Activated T-cell treated with anti-CD3 and anti-CD28 coated beads, Interleukin-2, amount 50 U/mL, for 72 hours (primary cell): Measurements from ENCODE around the gene GPR12. TPM values are rescaled to one million over a fixed set of nuclear protein-coding genes. Genes with fewer than 3 reads are reported as not detected.

Experiments used
- ATAC-seq, 2 donors: fragments of 150-1000 bp; cut with Tn5 transposase; replicated peaks in 1 of 2; 2 replicates each; pipeline ENCODE4 v1.10.0; 2021; ENCODE audit warnings: moderate library complexity in 2 of 2, mild to moderate bottlenecking in 1 of 2
- DNase-seq, 2 donors: peaks; one replicate each; pipeline ENCODE4 v3.0.0; 2021 to 2022; ENCODE audit warnings: mixed read lengths in 1 of 2
- H3K27ac Mint-ChIP-seq: one replicate; pipeline ENCODE4 v1.8.0; 2022; ENCODE audit warnings: mild to moderate bottlenecking, moderate library complexity, mixed read lengths
- H3K27me3 Mint-ChIP-seq: one replicate; pipeline ENCODE4 v1.8.0; 2022; ENCODE audit warnings: low read depth, mixed read lengths
- H3K36me3 Mint-ChIP-seq, 2 donors: one replicate each; pipeline ENCODE4 v1.8.0; 2022; ENCODE audit warnings: mixed read lengths in 2 of 2, mild to moderate bottlenecking in 1 of 2; ENCODE audit not compliant: insufficient read depth in 2 of 2
- H3K4me1 Mint-ChIP-seq: one replicate; pipeline ENCODE4 v1.8.0; 2022; ENCODE audit warnings: low read depth, mixed read lengths
- H3K4me3 Mint-ChIP-seq, 2 donors: one replicate each; pipeline ENCODE4 v1.8.0; 2022; ENCODE audit warnings: mild to moderate bottlenecking in 2 of 2, mixed read lengths in 2 of 2, moderate library complexity in 2 of 2
- H3K9me3 Mint-ChIP-seq, 2 donors: one replicate each; pipeline ENCODE4 v1.8.0; 2022; ENCODE audit warnings: mixed read lengths in 2 of 2
- total RNA-seq, 2 donors: library from RNA; stranded (reverse); gene quantifications; one replicate each; pipeline ENCODE4 v1.2.3, GENCODE V29; 2022

Gene GPR12, protein sequence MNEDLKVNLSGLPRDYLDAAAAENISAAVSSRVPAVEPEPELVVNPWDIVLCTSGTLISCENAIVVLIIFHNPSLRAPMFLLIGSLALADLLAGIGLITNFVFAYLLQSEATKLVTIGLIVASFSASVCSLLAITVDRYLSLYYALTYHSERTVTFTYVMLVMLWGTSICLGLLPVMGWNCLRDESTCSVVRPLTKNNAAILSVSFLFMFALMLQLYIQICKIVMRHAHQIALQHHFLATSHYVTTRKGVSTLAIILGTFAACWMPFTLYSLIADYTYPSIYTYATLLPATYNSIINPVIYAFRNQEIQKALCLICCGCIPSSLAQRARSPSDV
- not detected for total RNA-seq

DNA sequence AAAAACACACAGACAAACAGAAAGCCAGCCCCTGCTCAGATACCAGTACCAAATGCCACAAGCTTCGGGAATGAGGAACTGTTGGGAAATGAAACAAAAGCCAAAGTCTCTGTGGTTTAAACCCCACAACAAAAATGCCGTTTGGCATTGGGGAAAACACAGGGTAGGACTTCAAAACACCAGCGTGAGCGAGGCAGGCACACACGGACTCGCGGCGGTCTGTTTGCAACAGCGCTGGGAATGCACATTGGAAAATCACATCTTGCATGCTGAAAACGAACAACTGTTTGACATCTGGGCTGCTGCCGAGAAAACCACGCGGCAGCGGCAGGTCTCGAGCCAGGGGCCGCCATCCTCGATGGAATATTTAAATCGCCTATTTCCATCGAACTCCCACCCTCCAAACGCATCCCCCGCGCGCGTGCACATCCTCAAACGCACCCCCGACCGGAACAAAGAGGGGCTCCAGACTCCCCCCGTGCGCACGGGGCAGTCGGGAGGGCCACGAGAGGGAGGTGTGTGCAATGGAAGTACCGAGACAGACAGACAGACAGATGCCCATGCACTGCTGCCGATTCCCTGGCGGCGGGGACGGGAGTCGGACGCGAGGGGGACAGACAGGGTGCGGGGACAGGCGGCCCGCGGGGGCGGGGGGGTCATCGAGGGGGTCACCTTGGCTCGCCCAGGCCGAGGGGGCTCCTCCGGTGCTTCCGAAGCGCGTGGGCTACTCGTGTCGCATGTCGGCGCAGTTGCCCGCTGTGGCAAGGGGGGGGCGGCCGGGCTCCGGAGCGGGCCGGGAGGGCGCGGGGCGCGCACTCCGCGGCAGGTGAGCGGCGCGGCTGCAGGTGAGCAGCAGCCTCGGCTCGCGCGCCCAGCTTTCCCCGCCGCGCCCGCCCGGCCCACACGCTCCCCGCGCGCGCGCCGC is at the start of gene GPR12:
GPR12 (minus strand) TSS at position 880 of the 925 bp plus-strand sequence. CDS start 959 bp downstream, outside the sequence.
- ATAC-seq (no peak), DNase-seq (no peak)
- Mint-ChIP-seq H3K27ac (no peak within 1 kb of the TSS), H3K4me3 (peak within 1 kb of the TSS; percentile 73 to 77), H3K36me3 (no peaks in the 10 kb centered on the region), H3K4me1 (no peaks in the 10 kb centered on the region), H3K9me3 (no peaks in the 10 kb centered on the region), H3K27me3 (peaks cover 63% of the 10 kb centered on the region)

DNA sequence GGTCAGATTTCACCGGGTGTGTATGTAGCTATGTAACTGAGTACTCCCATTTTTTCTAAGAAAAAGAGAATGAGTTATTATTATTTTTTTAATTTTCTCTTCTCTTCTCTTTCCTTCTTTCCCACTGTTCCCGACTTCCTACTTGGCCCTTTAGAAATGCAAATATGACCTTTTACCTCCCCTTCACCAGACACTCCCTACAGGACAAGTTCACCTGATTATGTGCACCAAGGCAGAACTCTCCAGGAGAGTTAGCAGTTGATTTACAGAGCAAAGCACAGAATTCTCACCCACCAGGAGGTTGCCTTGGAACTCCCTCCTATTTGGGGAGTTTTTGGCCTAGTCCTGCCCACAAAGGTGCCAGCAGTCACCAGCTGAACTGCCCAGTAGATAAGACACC is 49.5 kb upstream of the GPR12 start:
- Mint-ChIP-seq H3K4me3 (no peak overlapping the region), H3K9me3 (no peaks in the 10 kb centered on the region), H3K36me3 (no peaks in the 10 kb centered on the region), H3K4me1 (no peaks in the 10 kb centered on the region), H3K27me3 (peaks cover 38% of the 10 kb centered on the region), H3K27ac (no peak overlapping the region)
- no peak for DNase-seq
- no peak for ATAC-seq

DNA sequence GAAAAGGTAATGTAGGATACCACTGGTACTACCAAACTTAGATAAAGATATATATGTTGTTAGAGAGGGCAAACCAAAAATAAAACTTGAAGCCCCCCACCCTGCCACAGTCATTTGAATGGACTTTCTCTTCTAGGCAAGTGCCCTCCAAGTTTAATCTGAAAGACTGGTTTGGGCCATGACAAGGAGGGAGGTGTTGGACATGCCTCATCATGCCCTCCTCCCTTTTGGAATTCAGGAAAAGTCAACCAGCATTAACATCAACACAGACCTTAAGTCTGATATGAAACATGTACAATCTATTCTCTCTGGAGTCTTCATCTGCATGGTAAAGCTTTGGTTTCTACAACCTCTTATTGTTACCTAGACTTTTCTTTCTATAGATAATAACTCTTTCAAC is 46.3 kb upstream of the GPR12 start:
- Mint-ChIP-seq H3K4me1 (no peaks in the 10 kb centered on the region), H3K36me3 (peaks cover 0 to 2% of the 10 kb centered on the region in 2 donors), H3K9me3 (no peaks in the 10 kb centered on the region), H3K4me3 (no peak overlapping the region), H3K27me3 (peaks cover 45% of the 10 kb centered on the region), H3K27ac (no peak overlapping the region)
- ATAC-seq: no peak
- DNase-seq: no peak

DNA sequence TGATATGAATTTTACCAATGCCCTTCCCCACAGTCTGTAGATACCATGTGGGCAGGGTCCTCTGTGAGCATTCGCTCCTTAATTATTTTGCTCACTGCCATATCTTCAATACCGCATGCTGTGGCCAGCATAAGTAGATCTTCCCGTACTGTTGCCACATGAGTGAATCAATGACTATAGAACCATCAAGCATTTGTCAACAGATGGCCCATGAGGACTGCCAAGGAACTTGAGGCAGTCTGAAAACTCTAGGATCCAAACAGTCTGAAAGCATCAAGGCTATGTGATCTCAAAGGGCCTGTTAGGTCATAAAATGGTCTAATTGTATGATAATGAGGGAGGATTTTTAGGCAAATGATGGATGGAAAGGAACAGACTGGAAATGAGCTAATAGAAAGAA is 27.4 kb upstream of the GPR12 start:
- no peaks in the 10 kb centered on the region for H3K36me3 Mint-ChIP-seq
- no peak for DNase-seq
- no peaks in the 10 kb centered on the region for H3K9me3 Mint-ChIP-seq
- no peak overlapping the region for H3K4me3 Mint-ChIP-seq
- ATAC-seq: no peak
- no peak overlapping the region for H3K27ac Mint-ChIP-seq
- peaks cover 13% of the 10 kb centered on the region for H3K4me1 Mint-ChIP-seq
- H3K27me3 Mint-ChIP-seq: peaks cover 8% of the 10 kb centered on the region

DNA sequence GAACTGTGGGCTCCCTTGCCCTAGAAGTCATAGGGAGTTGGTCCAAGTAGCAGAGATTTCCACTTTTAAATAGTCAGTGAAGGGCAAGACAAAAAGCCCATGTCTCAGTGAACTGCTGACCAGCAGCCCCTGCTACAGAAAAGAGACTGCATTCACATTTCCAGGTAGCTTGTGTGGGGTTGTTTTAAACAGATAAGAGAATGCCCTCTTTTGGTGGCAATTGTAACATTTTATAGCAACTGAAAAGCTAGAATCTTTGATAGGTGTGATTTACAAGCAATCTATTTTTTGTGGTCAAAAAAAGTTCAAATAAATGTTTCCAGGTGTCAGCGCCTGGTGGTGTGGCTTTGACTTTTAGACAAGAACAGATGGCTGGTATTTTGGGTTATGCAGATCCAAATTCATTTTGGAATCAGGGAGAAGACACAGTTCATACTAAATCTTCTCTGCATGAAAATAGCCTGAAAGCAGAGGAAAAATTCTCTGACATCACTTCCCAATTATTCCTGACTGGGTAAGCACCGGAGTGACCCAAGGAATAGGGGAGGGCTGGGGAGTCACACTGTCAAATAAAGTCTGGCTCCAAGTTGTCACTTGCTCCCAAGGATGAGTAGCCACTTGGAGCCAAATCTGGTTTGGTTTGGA is 26.2 kb upstream of the GPR12 start:
- Mint-ChIP-seq H3K27me3 (peaks cover under 1% of the 10 kb centered on the region), H3K36me3 (no peaks in the 10 kb centered on the region), H3K9me3 (no peaks in the 10 kb centered on the region), H3K4me1 (peaks cover 13% of the 10 kb centered on the region), H3K27ac (no peak overlapping the region), H3K4me3 (peak overlapping the region in 1 of 2 donors; percentile 72)
- ATAC-seq (no peak), DNase-seq (no peak)

DNA sequence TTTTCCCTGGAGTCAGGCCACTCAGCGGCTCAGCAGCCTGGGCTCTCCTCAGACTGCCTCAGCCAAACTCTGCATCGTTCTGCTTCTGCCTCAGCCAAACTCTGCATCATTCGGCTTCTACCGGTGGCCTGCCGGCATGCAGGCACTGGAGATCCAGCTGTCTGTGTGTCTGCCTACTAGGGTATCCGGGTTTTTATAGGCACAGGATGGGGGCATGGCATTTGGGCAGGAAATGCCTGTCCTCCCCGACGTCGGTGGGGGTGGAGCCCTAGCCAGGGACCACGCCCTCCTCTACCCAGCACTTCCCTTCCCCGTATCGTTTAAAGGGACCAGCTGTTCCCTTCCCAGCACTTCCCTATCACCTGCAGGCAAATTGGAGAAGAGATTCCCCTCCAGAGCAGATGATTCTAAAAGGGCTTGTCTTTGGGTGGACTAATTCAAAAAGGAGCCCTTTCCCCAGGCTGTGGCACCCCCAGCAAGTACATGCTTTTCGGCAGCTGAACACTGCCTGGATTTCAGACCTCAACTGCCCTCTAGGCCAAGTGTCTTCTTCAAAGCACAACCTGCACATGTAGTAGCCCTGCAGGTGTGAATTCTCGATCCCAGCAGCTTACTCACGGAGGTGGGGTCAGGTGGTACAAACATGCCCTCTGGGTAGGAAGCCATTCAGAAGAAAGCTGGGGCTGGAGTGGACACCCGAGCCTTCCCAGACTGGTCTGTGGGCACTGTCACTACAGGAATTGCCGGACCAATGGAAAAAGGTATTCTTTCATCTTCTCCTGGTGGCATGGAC is 25.4 kb upstream of the GPR12 start:
- no peaks in the 10 kb centered on the region for H3K9me3 Mint-ChIP-seq
- H3K4me3 Mint-ChIP-seq: peak overlapping the region; percentile 72 to 78
- no peaks in the 10 kb centered on the region for H3K27me3 Mint-ChIP-seq
- peaks cover 13% of the 10 kb centered on the region for H3K4me1 Mint-ChIP-seq
- peaks cover 0 to 2% of the 10 kb centered on the region in 2 donors for H3K36me3 Mint-ChIP-seq
- H3K27ac Mint-ChIP-seq: no peak overlapping the region
- DNase-seq (peak; percentile 50 to 63), ATAC-seq (peak; percentile 82 to 83)

DNA sequence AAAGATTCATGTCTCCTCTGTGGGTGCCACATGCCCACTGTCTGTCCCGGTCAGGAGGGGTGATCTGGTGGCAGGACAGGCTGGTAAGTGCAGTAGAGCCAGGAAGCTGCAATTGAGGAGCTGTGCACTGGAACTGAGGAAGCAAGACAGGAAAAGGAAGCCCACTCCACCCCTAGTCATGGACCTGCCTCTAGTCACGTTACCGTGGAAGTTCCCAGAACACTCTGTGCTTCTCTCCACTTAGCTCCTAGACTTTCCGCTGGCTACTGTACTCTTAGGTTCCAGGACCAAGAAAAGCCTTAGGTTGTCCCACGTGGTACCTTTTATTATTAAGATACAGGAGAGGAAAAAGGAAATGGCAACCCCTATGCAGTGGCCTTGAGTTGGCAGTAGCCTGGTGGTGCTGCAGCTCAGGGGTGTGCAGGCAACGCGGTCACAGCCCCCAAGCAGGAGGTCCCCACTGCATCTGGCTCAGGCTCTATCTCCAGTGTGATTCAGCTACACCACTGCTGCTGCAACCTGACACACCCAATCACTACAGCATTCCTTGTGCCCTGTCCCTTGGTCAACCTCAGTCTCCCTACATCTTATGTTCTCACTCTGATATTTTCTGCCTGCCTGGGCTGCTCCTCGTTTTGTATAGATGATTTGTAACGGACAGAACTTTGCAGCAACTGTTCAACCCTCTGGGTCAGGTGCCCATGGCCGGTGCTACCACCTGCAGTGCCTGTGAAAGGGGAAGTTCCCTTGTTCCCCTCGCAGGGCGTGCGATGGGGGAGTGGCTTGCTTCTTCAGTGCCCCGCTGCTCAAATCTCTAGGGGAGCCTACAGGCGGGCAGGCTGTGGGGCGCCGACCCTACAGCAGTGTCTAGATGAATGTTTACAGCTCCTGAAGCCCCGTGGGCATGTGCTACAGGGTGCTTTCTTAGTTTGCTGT is 24.4 kb upstream of the GPR12 start:
- H3K9me3 Mint-ChIP-seq: no peaks in the 10 kb centered on the region
- DNase-seq (peak in 1 of 2 donors; percentile 14), ATAC-seq (peak; percentile 43 to 53)
- peaks cover 13% of the 10 kb centered on the region for H3K4me1 Mint-ChIP-seq
- peaks cover 0 to 2% of the 10 kb centered on the region in 2 donors for H3K36me3 Mint-ChIP-seq
- peak overlapping the region; percentile 72 to 78 for H3K4me3 Mint-ChIP-seq
- H3K27me3 Mint-ChIP-seq: peaks cover 5% of the 10 kb centered on the region
- no peak overlapping the region for H3K27ac Mint-ChIP-seq

DNA sequence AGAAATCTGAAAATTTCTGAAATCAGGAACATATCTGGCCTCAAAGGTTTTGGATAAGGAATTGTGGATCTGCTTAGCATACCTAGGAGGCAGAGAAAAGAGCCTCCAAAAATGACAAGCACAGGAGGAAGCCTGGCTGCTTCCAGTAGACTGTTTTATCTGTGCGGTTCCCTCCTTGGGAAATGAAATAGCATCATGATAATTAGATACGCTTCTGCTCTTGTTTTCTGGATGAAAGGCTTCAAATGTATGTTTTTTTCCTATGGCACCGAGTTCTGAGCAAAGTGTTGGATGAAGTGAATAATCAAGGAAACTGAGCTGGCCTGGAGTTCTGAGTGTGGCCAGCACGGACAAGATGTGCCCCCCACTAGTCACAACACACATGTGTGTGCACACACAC is 19.8 kb upstream of the GPR12 start:
- no peak for DNase-seq
- H3K36me3 Mint-ChIP-seq: peaks cover 0 to 2% of the 10 kb centered on the region in 2 donors
- H3K4me1 Mint-ChIP-seq: peaks cover 5% of the 10 kb centered on the region
- no peak for ATAC-seq
- no peaks in the 10 kb centered on the region for H3K9me3 Mint-ChIP-seq
- H3K27ac Mint-ChIP-seq: no peak overlapping the region
- H3K4me3 Mint-ChIP-seq: no peak overlapping the region
- peaks cover 13% of the 10 kb centered on the region for H3K27me3 Mint-ChIP-seq

DNA sequence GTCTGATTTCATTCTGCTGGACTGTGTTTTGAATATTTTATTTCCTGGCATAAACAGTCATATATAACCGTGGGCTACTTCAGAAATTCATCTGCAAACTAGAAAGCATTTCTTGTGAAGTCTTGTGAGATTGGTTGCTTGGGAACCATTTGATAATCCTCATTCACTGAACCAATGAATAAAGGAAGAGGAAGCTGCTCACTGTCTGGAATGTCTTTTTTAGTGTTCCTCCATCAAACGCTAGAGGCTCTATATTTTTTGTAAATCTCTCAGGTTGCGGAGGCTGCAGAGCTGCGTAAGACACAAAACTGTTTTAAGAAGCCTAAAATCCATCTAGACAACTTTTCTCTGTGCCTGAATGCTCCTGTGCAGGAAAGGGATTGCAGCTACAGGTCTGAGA is 18.7 kb upstream of the GPR12 start:
- Mint-ChIP-seq H3K9me3 (no peaks in the 10 kb centered on the region), H3K27me3 (peaks cover 13% of the 10 kb centered on the region), H3K4me1 (no peaks in the 10 kb centered on the region), H3K4me3 (no peak overlapping the region), H3K36me3 (peaks cover 0 to 2% of the 10 kb centered on the region in 2 donors), H3K27ac (no peak overlapping the region)
- DNase-seq: no peak
- no peak for ATAC-seq

DNA sequence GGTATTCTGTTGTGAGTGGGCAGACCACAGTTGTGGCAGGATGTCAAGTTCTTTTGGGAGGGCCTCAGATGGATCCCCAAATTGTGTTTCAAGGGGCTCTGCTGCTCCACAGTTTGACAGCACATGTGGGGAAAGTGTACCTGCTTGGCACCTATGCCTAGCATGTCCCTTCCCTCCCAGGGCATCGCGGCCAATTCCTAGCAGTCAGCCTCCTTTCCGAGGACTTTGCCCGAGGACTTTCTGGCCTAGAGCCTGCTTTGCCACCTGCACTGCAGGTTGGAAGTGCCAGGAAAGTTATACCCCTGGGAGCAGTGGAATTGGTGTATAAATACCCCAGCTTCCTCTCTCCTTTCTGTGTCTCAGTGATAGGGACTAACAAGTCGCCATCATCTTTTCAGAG is 11.9 kb upstream of the GPR12 start:
- H3K4me3 Mint-ChIP-seq: no peak overlapping the region
- no peaks in the 10 kb centered on the region for H3K36me3 Mint-ChIP-seq
- H3K9me3 Mint-ChIP-seq: no peaks in the 10 kb centered on the region
- H3K4me1 Mint-ChIP-seq: no peaks in the 10 kb centered on the region
- ATAC-seq (no peak), DNase-seq (no peak)
- no peaks in the 10 kb centered on the region for H3K27me3 Mint-ChIP-seq
- H3K27ac Mint-ChIP-seq: no peak overlapping the region

DNA sequence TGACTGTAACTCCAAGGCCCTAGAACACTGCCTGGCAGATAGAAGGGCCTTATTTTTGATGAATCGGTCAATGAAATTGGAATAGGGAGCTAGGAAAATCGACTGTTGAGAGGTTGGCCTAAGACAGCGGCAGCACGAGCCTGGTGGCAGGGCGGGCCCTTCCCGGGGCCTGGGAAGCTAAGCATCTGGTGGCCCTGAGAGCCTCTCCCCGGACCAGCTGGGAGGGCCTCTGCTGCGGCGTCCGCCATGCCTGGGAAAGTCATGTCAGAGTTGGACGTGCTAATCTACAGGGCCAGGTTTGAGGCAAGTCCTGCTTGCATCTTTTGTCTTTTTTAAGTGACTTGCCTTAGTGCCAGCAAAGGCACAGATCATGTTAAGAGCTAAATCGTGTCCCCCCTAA is 11.2 kb upstream of the GPR12 start:
- Mint-ChIP-seq H3K9me3 (no peaks in the 10 kb centered on the region), H3K36me3 (no peaks in the 10 kb centered on the region), H3K4me1 (no peaks in the 10 kb centered on the region), H3K27me3 (no peaks in the 10 kb centered on the region), H3K4me3 (no peak overlapping the region), H3K27ac (no peak overlapping the region)
- DNase-seq (no peak), ATAC-seq (no peak)
